ENCODE measurements around the gene GGTLC1. TPM values are rescaled to one million over a fixed set of nuclear protein-coding genes. Genes with fewer than 3 reads are reported as not detected.
A peak's percentile ranks its signal among the peaks of the same experiment; 100 is the strongest.

GGTLC1 gene
- total RNA-seq, 2 experiments from 2014 or later, result not detected

GRCh38 chr20:23955896-23956295 is 32.7 kb downstream of the GGTLC1 start:
- no peaks in the 10 kb centered on the region for H3K36me3 Mint-ChIP-seq (ENCODE audit: low read depth)
- CTCF ChIA-PET, result no interaction called here
- H3K27me3 Mint-ChIP-seq (ENCODE audit: low read depth), result peaks cover 10% of the 10 kb centered on the region
- H3K27ac Mint-ChIP-seq, result no peak overlapping the region
- no peak overlapping the region for H3K4me3 Mint-ChIP-seq
- H3K4me1 Mint-ChIP-seq (ENCODE audit: low read depth), result no peaks in the 10 kb centered on the region
- no peak for DNase-seq
- H3K9me3 Mint-ChIP-seq (ENCODE audit: insufficient read depth), result no peaks in the 10 kb centered on the region
- ATAC-seq, result no peak
- POLR2A ChIA-PET, result no interaction called here

GRCh38 chr20:23954008-23954745 is 34.4 kb downstream of the GGTLC1 start:
- POLR2A ChIA-PET, result no interaction called here
- ATAC-seq (no peak), DNase-seq (no peak)
- no peaks in the 10 kb centered on the region for H3K36me3 Mint-ChIP-seq (ENCODE audit: low read depth)
- CTCF ChIA-PET, result no interaction called here
- H3K4me1 Mint-ChIP-seq (ENCODE audit: low read depth), result no peaks in the 10 kb centered on the region
- peaks cover 8% of the 10 kb centered on the region for H3K27me3 Mint-ChIP-seq (ENCODE audit: low read depth)
- H3K27ac Mint-ChIP-seq, result no peak overlapping the region
- H3K4me3 Mint-ChIP-seq, result no peak overlapping the region
- no peaks in the 10 kb centered on the region for H3K9me3 Mint-ChIP-seq (ENCODE audit: insufficient read depth)

GRCh38 chr20:23946206-23946605 is 42.4 kb downstream of the GGTLC1 start:
- no peaks in the 10 kb centered on the region for H3K36me3 Mint-ChIP-seq (ENCODE audit: low read depth)
- H3K9me3 Mint-ChIP-seq (ENCODE audit: insufficient read depth), result no peaks in the 10 kb centered on the region
- no peaks in the 10 kb centered on the region for H3K4me1 Mint-ChIP-seq (ENCODE audit: low read depth)
- ChIA-PET CTCF (interaction anchor here (1.2 kb wide), 1 partner anchor 156 kb away, joined by 3 read pairs; no protein-coding TSS in a partner anchor), POLR2A (no interaction called here)
- H3K4me3 Mint-ChIP-seq, result no peak overlapping the region
- no peak for ATAC-seq
- H3K27me3 Mint-ChIP-seq (ENCODE audit: low read depth), result peaks cover 11% of the 10 kb centered on the region
- DNase-seq, result no peak
- no peak overlapping the region for H3K27ac Mint-ChIP-seq

GRCh38 chr20:23943304-23943703 is 45.3 kb downstream of the GGTLC1 start:
- peaks cover 11% of the 10 kb centered on the region for H3K27me3 Mint-ChIP-seq (ENCODE audit: low read depth)
- no peaks in the 10 kb centered on the region for H3K4me1 Mint-ChIP-seq (ENCODE audit: low read depth)
- CTCF ChIA-PET, result no interaction called here
- POLR2A ChIA-PET, result no interaction called here
- H3K9me3 Mint-ChIP-seq (ENCODE audit: insufficient read depth), result no peaks in the 10 kb centered on the region
- H3K36me3 Mint-ChIP-seq (ENCODE audit: low read depth), result no peaks in the 10 kb centered on the region
- no peak overlapping the region for H3K4me3 Mint-ChIP-seq
- DNase-seq (no peak), ATAC-seq (no peak)
- H3K27ac Mint-ChIP-seq, result no peak overlapping the region

- no peaks in the 10 kb centered on the region for H3K9me3 Mint-ChIP-seq (ENCODE audit: insufficient read depth)
- CTCF ChIA-PET, result interaction anchor here (0.6 to 2.9 kb wide), 2 partner anchors 125 to 162 kb away, joined by 3 to 36 read pairs; no protein-coding TSS in a partner anchor
- H3K27me3 Mint-ChIP-seq (ENCODE audit: low read depth), result peaks cover 4% of the 10 kb centered on the region
These were observed 48.9 kb downstream of the GGTLC1 start for GRCh38 chr20:23939641-23940040.

GRCh38 chr20:23939063-23939462 is 49.5 kb downstream of the GGTLC1 start:
- no peaks in the 10 kb centered on the region for H3K4me1 Mint-ChIP-seq (ENCODE audit: low read depth)
- ATAC-seq (no peak), DNase-seq (no peak)
- H3K27me3 Mint-ChIP-seq (ENCODE audit: low read depth), result peaks cover 4% of the 10 kb centered on the region
- H3K9me3 Mint-ChIP-seq (ENCODE audit: insufficient read depth), result no peaks in the 10 kb centered on the region
- H3K36me3 Mint-ChIP-seq (ENCODE audit: low read depth), result no peaks in the 10 kb centered on the region
- ChIA-PET CTCF (interaction anchor here (0.6 to 2.9 kb wide), 5 partner anchors 11 to 163 kb away, joined by 3 to 36 read pairs (median 3); no protein-coding TSS in a partner anchor), POLR2A (no interaction called here)
- H3K27ac Mint-ChIP-seq, result no peak overlapping the region
- no peak overlapping the region for H3K4me3 Mint-ChIP-seq

More at GRCh38 chr20:23939641-23940040, 48.9 kb downstream of the GGTLC1 start:
- H3K36me3 Mint-ChIP-seq (ENCODE audit: low read depth), result no peaks in the 10 kb centered on the region
- ATAC-seq (no peak), DNase-seq (no peak)
- no peak overlapping the region for H3K27ac Mint-ChIP-seq
- POLR2A ChIA-PET, result no interaction called here
- H3K4me3 Mint-ChIP-seq, result no peak overlapping the region
- no peaks in the 10 kb centered on the region for H3K4me1 Mint-ChIP-seq (ENCODE audit: low read depth)

- Mint-ChIP-seq H3K27me3 (ENCODE audit: low read depth) (peaks cover 4% of the 10 kb centered on the region), H3K4me1 (ENCODE audit: low read depth) (no peaks in the 10 kb centered on the region), H3K4me3 (no peak overlapping the region), H3K27ac (no peak overlapping the region), H3K36me3 (ENCODE audit: low read depth) (no peaks in the 10 kb centered on the region), H3K9me3 (ENCODE audit: insufficient read depth) (no peaks in the 10 kb centered on the region)
- DNase-seq (no peak), ATAC-seq (no peak)
- POLR2A ChIA-PET, result no interaction called here
- CTCF ChIA-PET, result interaction anchor here (0.7 to 2.9 kb wide), 15 partner anchors 10 to 980 kb away, joined by 3 to 36 read pairs (median 4); no protein-coding TSS in a partner anchor
These were observed 50.5 kb downstream of the GGTLC1 start for GRCh38 chr20:23938118-23938438.

- Mint-ChIP-seq H3K27me3 (ENCODE audit: low read depth) (peaks cover 4% of the 10 kb centered on the region), H3K9me3 (ENCODE audit: insufficient read depth) (no peaks in the 10 kb centered on the region), H3K27ac (no peak overlapping the region), H3K4me3 (no peak overlapping the region), H3K36me3 (ENCODE audit: low read depth) (no peaks in the 10 kb centered on the region), H3K4me1 (ENCODE audit: low read depth) (no peaks in the 10 kb centered on the region)
- ATAC-seq (peak; percentile 85), DNase-seq (peak; percentile 73)
- CTCF ChIA-PET, result interaction anchor here (0.6 to 2.9 kb wide), 21 partner anchors 9 to 993 kb away, joined by 3 to 36 read pairs (median 3); no protein-coding TSS in a partner anchor
- POLR2A ChIA-PET, result no interaction called here
These were observed 51.1 kb downstream of the GGTLC1 start for GRCh38 chr20:23937303-23938117.

Other genes with a start within 250 kb of the GGTLC1 start
- gene CST1, start 237.8 kb downstream of the GGTLC1 start, total RNA-seq, result not detected
- not detected for gene CST2, start 162.1 kb downstream of the GGTLC1 start, total RNA-seq
- not detected for gene CST5, start 109.0 kb downstream of the GGTLC1 start, total RNA-seq